Effector memory CD8-positive, alpha-beta T cell (primary cell): ENCODE data around the gene NOTCH1.

ENCODE experiments used
- ATAC-seq: fragments of 150-1000 bp; cut with Tn5 transposase; replicated peaks from 2 replicates; pipeline ENCODE4 v1.10.0; 2021; ENCODE audit warnings: mild to moderate bottlenecking, moderate library complexity
- DNase-seq, 3 experiments: peaks; one replicate each; pipeline ENCODE4 v3.0.0; 2021
- H3K27ac Mint-ChIP-seq, 2 donors: one replicate each; pipeline ENCODE4 v1.8.0; 2022; ENCODE audit warnings: mild to moderate bottlenecking in 2 of 2, mixed read lengths in 2 of 2, moderate library complexity in 2 of 2
- H3K27me3 Mint-ChIP-seq, 2 donors: one replicate each; pipeline ENCODE4 v1.8.0; 2022; ENCODE audit warnings: mixed read lengths in 2 of 2
- H3K36me3 Mint-ChIP-seq: one replicate; pipeline ENCODE4 v1.8.0; 2022; ENCODE audit warnings: mild to moderate bottlenecking, moderate library complexity, mixed read lengths; ENCODE audit not compliant: insufficient read depth
- H3K4me1 Mint-ChIP-seq, 2 donors: one replicate each; pipeline ENCODE4 v1.8.0; 2022; ENCODE audit warnings: low read depth in 2 of 2, mixed read lengths in 2 of 2
- H3K4me3 Mint-ChIP-seq, 2 donors: one replicate each; pipeline ENCODE4 v1.8.0; 2022; ENCODE audit warnings: mild to moderate bottlenecking in 2 of 2, mixed read lengths in 2 of 2, moderate library complexity in 2 of 2
- H3K9me3 Mint-ChIP-seq, 2 donors: one replicate each; pipeline ENCODE4 v1.8.0; 2022; ENCODE audit warnings: mixed read lengths in 2 of 2

Gene NOTCH1

DNA sequence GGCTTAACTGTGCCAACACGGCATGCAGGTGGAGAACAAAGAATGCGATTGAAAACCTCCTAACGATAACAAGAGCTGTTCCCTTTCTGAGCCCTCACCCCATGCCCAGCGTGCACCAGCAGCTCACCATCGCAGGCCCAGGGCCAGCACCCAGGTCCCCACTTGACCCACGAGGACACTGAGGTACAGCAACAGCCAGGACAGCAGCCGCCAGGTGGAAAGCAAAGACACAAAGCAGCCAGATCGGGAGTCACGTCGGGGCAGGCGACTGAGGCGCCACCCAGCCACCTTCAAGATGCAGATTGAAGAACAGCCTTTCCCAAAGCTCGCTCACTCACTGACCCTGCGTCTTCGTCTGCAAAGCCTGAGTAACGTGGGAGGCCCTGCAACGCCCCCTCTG lies 56.1 kb downstream of the NOTCH1 start:
- Mint-ChIP-seq H3K27ac (no peak overlapping the region), H3K4me3 (no peak overlapping the region), H3K27me3 (peaks cover 0 to 9% of the 10 kb centered on the region in 2 donors), H3K4me1 (peaks cover 5 to 7% of the 10 kb centered on the region in 2 donors), H3K9me3 (no peaks in the 10 kb centered on the region), H3K36me3 (peaks cover 15% of the 10 kb centered on the region)
- DNase-seq = no peak
- no peak for ATAC-seq

DNA sequence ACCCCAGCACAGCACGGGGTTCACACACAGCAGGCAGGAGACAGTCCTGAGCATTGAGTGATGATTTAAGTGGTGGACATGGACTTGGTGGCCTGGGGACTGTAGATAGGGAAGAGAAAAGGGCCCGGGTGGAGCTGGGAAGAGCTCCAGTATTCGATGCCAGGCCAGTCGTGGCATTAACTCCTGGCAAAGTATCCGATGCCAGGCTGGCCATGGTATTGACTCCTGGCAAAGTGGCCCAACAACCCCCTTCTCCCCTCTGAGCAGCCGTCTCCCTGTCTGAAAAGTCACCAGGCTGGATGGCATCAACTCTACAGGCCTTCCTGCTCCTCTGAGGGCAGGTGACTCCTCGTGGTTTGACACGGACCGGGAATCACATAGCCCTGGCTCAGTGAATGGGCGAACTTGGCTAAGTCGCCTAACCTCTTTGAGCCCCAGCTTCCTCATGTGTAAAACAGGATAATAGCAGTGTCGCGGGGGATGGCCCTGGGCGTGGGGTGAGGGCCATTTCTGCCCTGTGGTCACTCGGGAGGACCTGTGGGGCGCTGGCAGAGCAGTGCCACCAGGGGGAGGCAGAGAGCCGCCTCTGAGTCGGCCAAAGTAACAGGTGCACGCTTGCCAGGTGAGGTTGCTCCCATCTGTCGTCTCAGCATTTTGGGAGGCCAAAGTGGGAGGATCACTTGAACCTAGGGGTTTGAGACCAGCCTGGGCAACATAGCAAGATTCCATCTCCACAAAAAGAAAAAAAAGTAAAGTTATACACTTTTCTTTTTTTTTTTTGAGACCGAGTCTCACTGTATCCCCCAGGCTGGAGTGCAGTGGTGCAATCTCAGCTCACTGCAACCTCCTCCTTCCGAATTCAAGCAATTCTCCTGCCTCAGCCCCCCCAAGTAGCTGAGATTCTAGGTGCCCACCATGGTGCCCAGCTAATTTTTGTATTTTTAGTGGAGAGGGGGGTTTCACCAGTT lies 57.3 kb downstream of the NOTCH1 start:
- H3K9me3 Mint-ChIP-seq = no peaks in the 10 kb centered on the region
- ATAC-seq (peak; percentile 28), DNase-seq (peak; percentile 68 to 73 (median 72))
- H3K4me1 Mint-ChIP-seq = peaks cover 5 to 7% of the 10 kb centered on the region in 2 donors
- no peak overlapping the region for H3K4me3 Mint-ChIP-seq
- H3K27ac Mint-ChIP-seq = no peak overlapping the region
- H3K36me3 Mint-ChIP-seq = peaks cover 15% of the 10 kb centered on the region
- peaks cover 0 to 9% of the 10 kb centered on the region in 2 donors for H3K27me3 Mint-ChIP-seq

DNA sequence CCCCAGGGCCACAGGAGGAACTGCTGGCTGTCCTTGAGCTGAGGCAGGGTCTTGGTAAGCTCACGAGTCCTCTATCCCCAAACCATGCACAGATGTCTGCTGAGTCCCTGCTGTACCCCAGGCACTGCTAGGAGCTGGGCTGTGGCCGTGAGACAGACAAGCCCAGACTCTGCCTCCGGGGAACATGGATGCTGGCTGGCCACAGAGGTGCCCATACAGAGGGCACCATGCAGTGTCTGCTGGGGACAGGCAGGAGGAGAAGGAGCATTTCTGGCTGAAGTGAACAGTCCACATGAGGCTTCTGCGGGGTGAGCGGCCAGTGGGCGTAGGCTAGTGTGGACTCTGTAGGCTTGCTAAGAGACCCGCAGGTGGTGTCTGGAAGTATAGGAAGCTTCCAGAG lies 58.2 kb downstream of the NOTCH1 start:
- H3K4me1 Mint-ChIP-seq = peaks cover 8% of the 10 kb centered on the region in 2 donors
- H3K4me3 Mint-ChIP-seq = no peak overlapping the region
- H3K9me3 Mint-ChIP-seq = no peaks in the 10 kb centered on the region
- no peak overlapping the region for H3K27ac Mint-ChIP-seq
- DNase-seq = no peak
- ATAC-seq = no peak
- H3K36me3 Mint-ChIP-seq = peaks cover 24% of the 10 kb centered on the region
- H3K27me3 Mint-ChIP-seq = peaks cover 0 to 9% of the 10 kb centered on the region in 2 donors

- Mint-ChIP-seq H3K27ac (no peak overlapping the region), H3K27me3 (peaks cover 0 to 9% of the 10 kb centered on the region in 2 donors), H3K4me1 (peaks cover 12 to 13% of the 10 kb centered on the region in 2 donors), H3K4me3 (no peak overlapping the region), H3K9me3 (no peaks in the 10 kb centered on the region), H3K36me3 (peaks cover 29% of the 10 kb centered on the region)
- ATAC-seq = no peak
- DNase-seq = no peak
These were observed 58.8 kb downstream of the NOTCH1 start for GRCh38 chr9:136486823-136487620.

DNA sequence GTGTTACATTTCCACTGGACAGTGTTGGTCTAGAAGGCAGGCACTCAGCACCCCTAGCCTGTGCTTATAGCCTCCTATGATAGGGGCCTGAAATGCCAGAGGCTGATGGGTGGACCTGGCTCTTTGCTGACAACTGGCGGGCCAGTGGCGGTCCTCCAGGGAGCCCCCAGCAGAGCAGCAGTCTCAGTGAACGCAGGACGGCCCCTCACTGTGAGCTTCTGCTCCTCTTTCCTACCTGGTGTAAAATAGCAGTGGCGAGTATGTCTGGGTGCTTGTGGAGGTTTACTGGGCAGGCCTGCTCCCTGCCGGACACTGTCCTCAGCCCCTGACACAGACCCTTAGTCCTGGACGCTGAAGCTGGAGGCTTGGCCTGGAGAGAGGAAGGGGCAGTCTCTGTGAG lies 59.7 kb downstream of the NOTCH1 start:
- H3K27ac Mint-ChIP-seq = no peak overlapping the region

GRCh38 chr9:136485049-136486045 lies 60.5 kb downstream of the NOTCH1 start:
- H3K36me3 Mint-ChIP-seq = peaks cover 36% of the 10 kb centered on the region
- no peak for ATAC-seq
- H3K9me3 Mint-ChIP-seq = no peaks in the 10 kb centered on the region
- peak overlapping the region; percentile 60 to 70 for H3K4me3 Mint-ChIP-seq
- H3K27me3 Mint-ChIP-seq = peaks cover 0 to 9% of the 10 kb centered on the region in 2 donors
- H3K4me1 Mint-ChIP-seq = peaks cover 20 to 22% of the 10 kb centered on the region in 2 donors
- peak overlapping the region; percentile 60 to 84 for H3K27ac Mint-ChIP-seq
- DNase-seq = peak; percentile 76 to 81 (median 80)

More for the DNA sequence above, 59.7 kb downstream of the NOTCH1 start:
- DNase-seq (no peak), ATAC-seq (no peak)
- Mint-ChIP-seq H3K4me3 (no peak overlapping the region), H3K27me3 (peaks cover 0 to 9% of the 10 kb centered on the region in 2 donors), H3K9me3 (no peaks in the 10 kb centered on the region), H3K4me1 (peaks cover 19 to 22% of the 10 kb centered on the region in 2 donors), H3K36me3 (peaks cover 35% of the 10 kb centered on the region)

DNA sequence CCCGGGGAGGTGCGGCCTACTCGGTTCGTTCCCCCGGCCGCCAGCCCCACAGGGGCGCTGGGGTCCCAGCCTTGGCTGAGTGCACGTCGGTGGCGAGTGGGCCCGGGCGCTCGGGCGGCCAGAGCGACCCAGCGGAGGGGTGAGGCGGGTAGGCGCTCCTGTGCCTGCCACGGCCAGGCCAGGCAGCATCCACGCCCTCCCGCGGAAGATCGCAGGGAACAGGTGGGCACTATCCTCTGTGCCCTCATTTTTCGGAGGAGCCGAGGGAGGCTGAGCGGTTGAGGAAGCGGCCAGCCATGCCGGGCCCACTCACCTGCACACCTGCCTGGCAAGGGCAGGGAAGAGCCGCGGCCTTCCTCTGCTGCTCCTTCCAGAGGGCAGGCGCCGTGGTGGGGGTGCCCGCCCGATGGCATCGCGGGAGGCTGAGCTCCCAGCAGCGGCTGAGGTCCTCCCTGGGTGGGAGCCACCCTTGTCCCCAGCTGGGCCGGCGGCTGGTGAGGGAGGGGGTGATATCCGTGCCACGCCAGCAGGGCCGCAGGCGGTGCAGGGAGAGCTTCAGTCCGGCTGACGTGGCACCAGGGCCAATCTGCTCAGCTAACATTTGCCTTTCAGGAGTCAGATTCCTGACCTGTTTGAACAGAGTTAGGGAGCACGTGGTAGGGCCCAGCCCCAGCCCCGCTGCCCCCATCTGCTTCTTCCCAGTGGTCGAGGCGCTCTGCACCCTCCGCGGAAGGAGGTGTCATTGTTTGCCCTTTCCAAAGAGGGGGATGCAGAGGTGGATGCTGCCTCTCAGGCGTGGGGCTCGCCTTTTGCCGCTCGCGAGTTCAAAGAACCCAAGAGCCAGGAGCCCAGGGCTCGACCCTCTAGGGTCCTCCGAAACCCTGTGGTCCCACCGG lies 61.4 kb downstream of the NOTCH1 start:
- Mint-ChIP-seq H3K36me3 (peaks cover 41% of the 10 kb centered on the region), H3K27ac (peak overlapping the region; percentile 60 to 84), H3K4me1 (peaks cover 24 to 28% of the 10 kb centered on the region in 2 donors), H3K9me3 (no peaks in the 10 kb centered on the region), H3K27me3 (peaks cover 0 to 9% of the 10 kb centered on the region in 2 donors), H3K4me3 (peak overlapping the region; percentile 60 to 70)
- ATAC-seq = no peak
- peak in 2 of 3 experiments; percentile 18 to 28 for DNase-seq

- ATAC-seq (peak; percentile 61), DNase-seq (peak; percentile 96 to 98 (median 96))
- H3K4me3 Mint-ChIP-seq = peak overlapping the region; percentile 97 to 98
- H3K27ac Mint-ChIP-seq = peak overlapping the region; percentile 98 to 99
- peaks cover 24 to 32% of the 10 kb centered on the region in 2 donors for H3K4me1 Mint-ChIP-seq
- H3K9me3 Mint-ChIP-seq = no peaks in the 10 kb centered on the region
- H3K36me3 Mint-ChIP-seq = peaks cover 41% of the 10 kb centered on the region
- peaks cover 0 to 9% of the 10 kb centered on the region in 2 donors for H3K27me3 Mint-ChIP-seq
These were observed 62.2 kb downstream of the NOTCH1 start for GRCh38 chr9:136483589-136484152.

- no peaks in the 10 kb centered on the region for H3K9me3 Mint-ChIP-seq
- peak within 1 kb of the TSS; percentile 98 to 99 for H3K27ac Mint-ChIP-seq
- peak within 1 kb of the TSS; percentile 97 to 98 for H3K4me3 Mint-ChIP-seq
- H3K36me3 Mint-ChIP-seq = peaks cover 47% of the 10 kb centered on the region
- H3K27me3 Mint-ChIP-seq = peaks cover 0 to 7% of the 10 kb centered on the region in 2 donors
- peaks cover 24 to 35% of the 10 kb centered on the region in 2 donors for H3K4me1 Mint-ChIP-seq
- DNase-seq (peak; percentile 97 to 99 (median 98)), ATAC-seq (peak; percentile 63)
These were observed 62.9 kb downstream of the NOTCH1 start, which contains the start of gene SEC16A for GRCh38 chr9:136482793-136483588. Gene SEC16A (minus strand): TSS chr9:136483040. CDS start chr9:136477615, 5,425 bp downstream.

- ATAC-seq = peak; percentile 4
- Mint-ChIP-seq H3K4me3 (peak overlapping the region; percentile 97 to 98), H3K4me1 (peaks cover 21 to 35% of the 10 kb centered on the region in 2 donors), H3K9me3 (no peaks in the 10 kb centered on the region), H3K36me3 (peaks cover 54% of the 10 kb centered on the region), H3K27ac (peak overlapping the region; percentile 98 to 99), H3K27me3 (no peaks in the 10 kb centered on the region)
- DNase-seq = peak; percentile 15 to 47 (median 28)
These were observed 63.6 kb downstream of the NOTCH1 start for GRCh38 chr9:136482046-136482792.
